ENCODE measurements around the gene DLK2. TPM values are rescaled to one million over a fixed set of nuclear protein-coding genes. Genes with fewer than 3 reads are reported as not detected.

Gene DLK2
- total RNA-seq, 1 experiment from 2014 or later: 0.81 TPM

DNA sequence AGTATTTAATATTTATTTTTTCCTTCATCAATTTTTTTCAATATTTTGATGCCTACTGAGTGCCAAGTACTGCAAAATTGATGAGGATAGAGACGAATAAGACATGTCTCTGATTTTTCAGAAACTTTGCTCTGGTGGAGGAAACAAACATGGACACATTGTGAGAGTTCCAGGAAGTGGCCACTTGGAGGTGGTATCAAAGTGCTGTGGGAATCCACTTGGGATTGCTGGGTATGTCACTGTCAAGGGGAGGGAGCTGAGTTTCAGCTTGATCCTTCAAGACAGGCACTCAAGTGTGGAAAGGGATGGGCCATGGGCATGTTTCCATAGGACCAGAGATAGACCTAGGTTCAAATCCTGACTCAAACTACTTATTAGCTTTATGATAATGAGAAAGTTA, 52.5 kb downstream of the DLK2 start:
- ChIA-PET POLR2A (no interaction called here), CTCF (interaction anchor here (1.1 to 1.3 kb wide), 3 partner anchors 25 to 94 kb away, joined by 3 read pairs; partner anchors contain the start of genes ABCC10 and ZNF318)
- Mint-ChIP-seq H3K36me3 (no peaks in the 10 kb centered on the region), H3K4me1 (no peaks in the 10 kb centered on the region), H3K27ac (no peak overlapping the region), H3K27me3 (ENCODE audit: low read depth) (peaks cover 4% of the 10 kb centered on the region; the same call in 1 of the 2 replicates), H3K4me3 (no peak overlapping the region), H3K9me3 (no peaks in the 10 kb centered on the region)
- ATAC-seq: no peak
- no peak for TF ChIP-seq NFYB (CRISPR knock-in tag; conservative IDR thresholded peaks at IDR 0.05; ENCODE audit: low read depth)
- TF ChIP-seq ZNF263 (CRISPR knock-in tag; IDR thresholded peaks at IDR 0.05; ENCODE audit: low read depth): no peak
- TF ChIP-seq, protein P1, sequence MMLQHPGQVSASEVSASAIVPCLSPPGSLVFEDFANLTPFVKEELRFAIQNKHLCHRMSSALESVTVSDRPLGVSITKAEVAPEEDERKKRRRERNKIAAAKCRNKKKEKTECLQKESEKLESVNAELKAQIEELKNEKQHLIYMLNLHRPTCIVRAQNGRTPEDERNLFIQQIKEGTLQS (CRISPR knock-in tag; conservative IDR thresholded peaks at IDR 0.05): no peak
- TF ChIP-seq ELF4 (CRISPR knock-in tag; IDR thresholded peaks at IDR 0.05; ENCODE audit: low read depth): no peak
- TF ChIP-seq MYBL2 (CRISPR knock-in tag; IDR thresholded peaks at IDR 0.05): no peak
- no peak for TF ChIP-seq OVOL2 (CRISPR knock-in tag; IDR thresholded peaks at IDR 0.05; ENCODE audit: borderline replicate concordance)
- TF ChIP-seq CREB1 (CRISPR knock-in tag; IDR thresholded peaks at IDR 0.05): no peak
- TF ChIP-seq RORB (CRISPR knock-in tag; IDR thresholded peaks at IDR 0.05): no peak
- no peak for TF ChIP-seq TEAD1 (CRISPR knock-in tag; IDR thresholded peaks at IDR 0.05)
- TF ChIP-seq USF1 (CRISPR knock-in tag; IDR thresholded peaks at IDR 0.05): no peak
- no peak for TF ChIP-seq HMGA2 (CRISPR knock-in tag; IDR thresholded peaks at IDR 0.05)
- no peak for TF ChIP-seq ZNF232 (CRISPR knock-in tag; IDR thresholded peaks at IDR 0.05)
- TF ChIP-seq TEAD4 (CRISPR knock-in tag; IDR thresholded peaks at IDR 0.05): no peak
- TF ChIP-seq, protein P2, sequence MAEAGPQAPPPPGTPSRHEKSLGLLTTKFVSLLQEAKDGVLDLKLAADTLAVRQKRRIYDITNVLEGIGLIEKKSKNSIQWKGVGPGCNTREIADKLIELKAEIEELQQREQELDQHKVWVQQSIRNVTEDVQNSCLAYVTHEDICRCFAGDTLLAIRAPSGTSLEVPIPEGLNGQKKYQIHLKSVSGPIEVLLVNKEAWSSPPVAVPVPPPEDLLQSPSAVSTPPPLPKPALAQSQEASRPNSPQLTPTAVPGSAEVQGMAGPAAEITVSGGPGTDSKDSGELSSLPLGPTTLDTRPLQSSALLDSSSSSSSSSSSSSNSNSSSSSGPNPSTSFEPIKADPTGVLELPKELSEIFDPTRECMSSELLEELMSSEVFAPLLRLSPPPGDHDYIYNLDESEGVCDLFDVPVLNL (CRISPR knock-in tag; IDR thresholded peaks at IDR 0.05; ENCODE audit: borderline replicate concordance, low read depth): no peak
- no peak for TF ChIP-seq ZNF121 (CRISPR knock-in tag; IDR thresholded peaks at IDR 0.05)
- no peak for DNase-seq (ENCODE audit: low spot score)

GRCh38 chr6:43401730-43402129, 53.6 kb downstream of the DLK2 start:
- ATAC-seq (no peak), DNase-seq (ENCODE audit: low spot score) (no peak)
- ChIA-PET CTCF (no interaction called here), POLR2A (no interaction called here)
- Mint-ChIP-seq H3K4me3 (no peak overlapping the region), H3K4me1 (peaks cover 4% of the 10 kb centered on the region), H3K27me3 (ENCODE audit: low read depth) (peaks cover 4% of the 10 kb centered on the region; the same call in 1 of the 2 replicates), H3K9me3 (no peaks in the 10 kb centered on the region), H3K27ac (no peak overlapping the region), H3K36me3 (no peaks in the 10 kb centered on the region)
- TF ChIP-seq TEAD4 (CRISPR knock-in tag; IDR thresholded peaks at IDR 0.05) (no peak), KAT7 (CRISPR knock-in tag; IDR thresholded peaks at IDR 0.05; ENCODE audit: borderline replicate concordance) (no peak), ZBTB21 (CRISPR knock-in tag; IDR thresholded peaks at IDR 0.05; ENCODE audit: borderline replicate concordance) (no peak), TP53 (CRISPR knock-in tag; IDR thresholded peaks at IDR 0.05) (no peak), JAZF1 (CRISPR knock-in tag; IDR thresholded peaks at IDR 0.05) (no peak), CREM (CRISPR knock-in tag; IDR thresholded peaks at IDR 0.05) (no peak), NFE2L1 (CRISPR knock-in tag; IDR thresholded peaks at IDR 0.05) (no peak), ZNF423 (CRISPR knock-in tag; IDR thresholded peaks at IDR 0.05) (no peak), ESRRA (CRISPR knock-in tag; IDR thresholded peaks at IDR 0.05; ENCODE audit: borderline replicate concordance) (no peak)
- TF ChIP-seq, protein P3, sequence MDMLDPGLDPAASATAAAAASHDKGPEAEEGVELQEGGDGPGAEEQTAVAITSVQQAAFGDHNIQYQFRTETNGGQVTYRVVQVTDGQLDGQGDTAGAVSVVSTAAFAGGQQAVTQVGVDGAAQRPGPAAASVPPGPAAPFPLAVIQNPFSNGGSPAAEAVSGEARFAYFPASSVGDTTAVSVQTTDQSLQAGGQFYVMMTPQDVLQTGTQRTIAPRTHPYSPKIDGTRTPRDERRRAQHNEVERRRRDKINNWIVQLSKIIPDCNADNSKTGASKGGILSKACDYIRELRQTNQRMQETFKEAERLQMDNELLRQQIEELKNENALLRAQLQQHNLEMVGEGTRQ (CRISPR knock-in tag; IDR thresholded peaks at IDR 0.05): no peak
- TF ChIP-seq, protein P2 (CRISPR knock-in tag; IDR thresholded peaks at IDR 0.05; ENCODE audit: borderline replicate concordance, low read depth): no peak
- TF ChIP-seq, protein P4, sequence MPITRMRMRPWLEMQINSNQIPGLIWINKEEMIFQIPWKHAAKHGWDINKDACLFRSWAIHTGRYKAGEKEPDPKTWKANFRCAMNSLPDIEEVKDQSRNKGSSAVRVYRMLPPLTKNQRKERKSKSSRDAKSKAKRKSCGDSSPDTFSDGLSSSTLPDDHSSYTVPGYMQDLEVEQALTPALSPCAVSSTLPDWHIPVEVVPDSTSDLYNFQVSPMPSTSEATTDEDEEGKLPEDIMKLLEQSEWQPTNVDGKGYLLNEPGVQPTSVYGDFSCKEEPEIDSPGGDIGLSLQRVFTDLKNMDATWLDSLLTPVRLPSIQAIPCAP (CRISPR knock-in tag; IDR thresholded peaks at IDR 0.05): no peak
- TF ChIP-seq, protein P5, sequence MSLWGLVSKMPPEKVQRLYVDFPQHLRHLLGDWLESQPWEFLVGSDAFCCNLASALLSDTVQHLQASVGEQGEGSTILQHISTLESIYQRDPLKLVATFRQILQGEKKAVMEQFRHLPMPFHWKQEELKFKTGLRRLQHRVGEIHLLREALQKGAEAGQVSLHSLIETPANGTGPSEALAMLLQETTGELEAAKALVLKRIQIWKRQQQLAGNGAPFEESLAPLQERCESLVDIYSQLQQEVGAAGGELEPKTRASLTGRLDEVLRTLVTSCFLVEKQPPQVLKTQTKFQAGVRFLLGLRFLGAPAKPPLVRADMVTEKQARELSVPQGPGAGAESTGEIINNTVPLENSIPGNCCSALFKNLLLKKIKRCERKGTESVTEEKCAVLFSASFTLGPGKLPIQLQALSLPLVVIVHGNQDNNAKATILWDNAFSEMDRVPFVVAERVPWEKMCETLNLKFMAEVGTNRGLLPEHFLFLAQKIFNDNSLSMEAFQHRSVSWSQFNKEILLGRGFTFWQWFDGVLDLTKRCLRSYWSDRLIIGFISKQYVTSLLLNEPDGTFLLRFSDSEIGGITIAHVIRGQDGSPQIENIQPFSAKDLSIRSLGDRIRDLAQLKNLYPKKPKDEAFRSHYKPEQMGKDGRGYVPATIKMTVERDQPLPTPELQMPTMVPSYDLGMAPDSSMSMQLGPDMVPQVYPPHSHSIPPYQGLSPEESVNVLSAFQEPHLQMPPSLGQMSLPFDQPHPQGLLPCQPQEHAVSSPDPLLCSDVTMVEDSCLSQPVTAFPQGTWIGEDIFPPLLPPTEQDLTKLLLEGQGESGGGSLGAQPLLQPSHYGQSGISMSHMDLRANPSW (CRISPR knock-in tag; conservative IDR thresholded peaks at IDR 0.05; ENCODE audit: low read depth): no peak
- TF ChIP-seq, protein P6, sequence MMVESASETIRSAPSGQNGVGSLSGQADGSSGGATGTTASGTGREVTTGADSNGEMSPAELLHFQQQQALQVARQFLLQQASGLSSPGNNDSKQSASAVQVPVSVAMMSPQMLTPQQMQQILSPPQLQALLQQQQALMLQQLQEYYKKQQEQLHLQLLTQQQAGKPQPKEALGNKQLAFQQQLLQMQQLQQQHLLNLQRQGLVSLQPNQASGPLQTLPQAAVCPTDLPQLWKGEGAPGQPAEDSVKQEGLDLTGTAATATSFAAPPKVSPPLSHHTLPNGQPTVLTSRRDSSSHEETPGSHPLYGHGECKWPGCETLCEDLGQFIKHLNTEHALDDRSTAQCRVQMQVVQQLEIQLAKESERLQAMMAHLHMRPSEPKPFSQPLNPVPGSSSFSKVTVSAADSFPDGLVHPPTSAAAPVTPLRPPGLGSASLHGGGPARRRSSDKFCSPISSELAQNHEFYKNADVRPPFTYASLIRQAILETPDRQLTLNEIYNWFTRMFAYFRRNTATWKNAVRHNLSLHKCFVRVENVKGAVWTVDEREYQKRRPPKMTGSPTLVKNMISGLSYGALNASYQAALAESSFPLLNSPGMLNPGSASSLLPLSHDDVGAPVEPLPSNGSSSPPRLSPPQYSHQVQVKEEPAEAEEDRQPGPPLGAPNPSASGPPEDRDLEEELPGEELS (CRISPR knock-in tag; IDR thresholded peaks at IDR 0.05): no peak
- TF ChIP-seq, protein P1 (CRISPR knock-in tag; conservative IDR thresholded peaks at IDR 0.05): no peak

Measured in WTC11 (cell line).